TTC549 (cell line): ENCODE data around the gene MYO16.

Experiments used
- FAIRE-seq: peaks from 2 replicates; lab custom pipeline; 2012; peaks lifted over from hg19 to GRCh38; lab: Jason Lieb, UNC

Gene MYO16

GRCh38 chr13:108797354-108797753 is 167.9 kb downstream of the MYO16 start:
- FAIRE-seq, result no peak

DNA sequence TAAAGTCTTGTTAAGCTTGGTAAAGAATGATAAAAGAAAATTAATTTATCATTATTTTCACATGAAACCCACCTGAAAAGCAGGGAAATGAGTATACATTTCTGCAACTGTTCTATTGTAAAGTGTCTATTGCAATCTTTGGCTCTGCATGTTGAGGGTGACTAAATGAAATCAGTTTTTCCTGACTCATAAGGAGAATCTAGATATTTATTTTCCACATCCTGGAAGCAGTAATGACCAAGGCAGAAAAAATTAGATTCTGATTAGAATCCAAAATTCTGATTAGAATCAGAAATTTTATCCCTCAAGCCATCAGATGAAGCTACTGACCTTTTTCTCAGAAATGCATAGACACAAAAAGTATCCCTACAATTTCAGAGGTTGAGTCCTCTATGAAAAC is 178.4 kb downstream of the MYO16 start:
- no peak for FAIRE-seq

GRCh38 chr13:108812165-108812564 is 182.8 kb downstream of the MYO16 start:
- FAIRE-seq, result no peak

- no peak for FAIRE-seq
These were observed 183.2 kb downstream of the MYO16 start for GRCh38 chr13:108812661-108813060.

DNA sequence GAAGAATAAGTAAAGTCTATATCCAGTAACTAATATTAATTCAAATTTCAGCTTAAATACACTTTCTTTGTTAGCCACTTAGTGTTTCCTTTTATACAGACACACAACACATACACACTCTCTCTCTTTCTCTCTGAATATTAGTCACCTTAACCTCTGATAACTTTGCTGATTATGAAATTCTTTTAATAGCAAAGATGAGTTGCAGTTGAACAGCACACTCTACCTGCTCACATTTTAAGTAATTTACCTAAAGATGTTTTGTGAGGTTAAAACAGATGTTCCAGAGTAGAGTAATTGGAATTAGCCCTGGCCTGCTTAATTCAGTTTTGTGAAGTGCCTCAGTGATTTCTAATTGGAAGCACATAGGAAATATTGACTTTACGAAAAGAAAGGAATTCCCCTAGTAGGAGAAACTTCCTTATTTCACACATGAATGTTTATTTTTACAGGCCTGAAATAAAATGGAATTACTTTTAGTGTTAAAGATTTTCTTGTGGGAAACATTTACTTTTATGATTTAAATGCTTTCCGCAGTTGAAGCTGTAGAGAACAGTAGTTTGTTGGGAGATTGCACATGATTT is 184.3 kb downstream of the MYO16 start:
- no peak for FAIRE-seq

- no peak for FAIRE-seq
These were observed 187.0 kb downstream of the MYO16 start for GRCh38 chr13:108816375-108816774.

DNA sequence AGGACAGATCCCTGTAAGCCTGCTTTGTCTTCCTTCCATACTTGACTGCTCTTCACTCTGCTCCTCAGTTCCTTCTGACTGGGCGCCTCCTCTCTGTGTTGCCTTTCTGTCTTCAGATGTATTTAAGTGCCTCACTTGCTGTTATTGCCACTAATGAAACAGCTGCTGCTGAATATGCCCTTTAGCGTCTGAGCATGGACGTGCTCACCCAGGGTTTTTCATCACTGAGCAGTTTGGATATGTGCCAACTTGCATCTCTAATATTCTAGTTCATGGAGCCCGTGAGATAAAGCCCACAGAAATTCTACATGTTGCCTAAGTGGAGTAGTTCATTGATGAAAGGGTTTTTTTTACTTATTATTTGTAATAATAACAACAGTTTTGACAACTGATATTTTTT is 198.2 kb downstream of the MYO16 start:
- no peak for FAIRE-seq

GRCh38 chr13:108828086-108828815 is 198.8 kb downstream of the MYO16 start:
- no peak for FAIRE-seq

GRCh38 chr13:108830916-108831315 is 201.5 kb downstream of the MYO16 start:
- FAIRE-seq, result no peak

GRCh38 chr13:108833531-108833930 is 204.1 kb downstream of the MYO16 start:
- no peak for FAIRE-seq

- no peak for FAIRE-seq
These were observed 204.8 kb downstream of the MYO16 start for GRCh38 chr13:108834193-108834592.

DNA sequence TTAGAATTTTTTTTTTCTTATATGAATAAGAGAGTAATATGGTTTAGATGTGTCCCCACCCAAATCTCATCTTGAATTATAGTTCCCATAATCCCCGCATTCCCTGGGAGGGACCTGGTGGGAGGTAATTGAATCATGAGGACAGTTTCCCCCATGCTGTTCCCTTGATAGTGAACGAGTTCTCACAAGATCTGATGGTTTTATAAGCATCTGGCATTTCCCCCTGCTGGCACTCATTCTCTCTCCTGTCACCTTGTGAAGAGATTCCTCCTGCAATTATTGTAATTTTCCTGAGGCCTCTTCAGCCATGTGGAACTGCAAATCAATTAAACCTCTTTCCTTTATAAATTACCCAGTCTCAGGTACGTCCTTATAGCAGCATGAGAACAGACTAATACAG is 205.7 kb downstream of the MYO16 start:
- FAIRE-seq, result no peak

GRCh38 chr13:108850691-108851090 is 221.3 kb downstream of the MYO16 start:
- no peak for FAIRE-seq

DNA sequence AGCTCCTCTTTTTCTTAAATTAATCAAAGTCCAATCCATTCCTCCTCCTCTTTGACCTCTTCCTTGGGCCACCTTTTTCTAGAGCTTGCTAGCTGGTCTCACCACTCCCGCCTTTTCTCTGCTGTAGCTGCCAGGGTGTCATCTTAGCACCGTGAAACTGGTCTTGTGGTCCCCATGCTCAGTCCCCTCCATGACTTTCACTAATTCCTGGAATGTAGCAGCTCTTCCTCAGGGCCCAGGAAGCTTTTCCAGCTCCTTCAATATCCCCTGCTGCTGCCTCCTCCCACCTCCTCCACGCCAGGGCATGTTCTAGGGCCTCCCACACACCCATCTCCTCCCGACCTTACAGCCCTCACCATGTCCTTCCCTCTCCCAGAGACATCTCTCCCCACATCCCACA is 222.2 kb downstream of the MYO16 start:
- no peak for FAIRE-seq

DNA sequence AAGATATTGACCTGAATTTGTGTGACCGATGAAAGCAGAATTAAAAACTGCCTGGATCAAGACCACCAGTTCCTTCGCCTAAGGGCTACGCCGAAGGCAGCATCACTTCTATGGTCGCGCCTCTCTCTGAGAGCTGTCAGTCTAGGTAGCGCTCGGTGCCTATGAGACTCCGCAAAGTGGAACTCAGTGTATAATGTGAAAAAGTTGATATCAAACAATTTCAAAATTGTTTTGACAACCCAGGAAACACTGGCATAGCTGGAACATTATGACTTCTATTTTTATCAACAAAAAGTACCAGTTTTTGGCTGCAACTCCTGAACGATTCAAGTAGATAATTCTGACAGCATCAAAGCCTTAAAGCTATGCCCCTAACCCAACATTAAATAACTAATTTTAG is 223.6 kb downstream of the MYO16 start:
- no peak for FAIRE-seq

DNA sequence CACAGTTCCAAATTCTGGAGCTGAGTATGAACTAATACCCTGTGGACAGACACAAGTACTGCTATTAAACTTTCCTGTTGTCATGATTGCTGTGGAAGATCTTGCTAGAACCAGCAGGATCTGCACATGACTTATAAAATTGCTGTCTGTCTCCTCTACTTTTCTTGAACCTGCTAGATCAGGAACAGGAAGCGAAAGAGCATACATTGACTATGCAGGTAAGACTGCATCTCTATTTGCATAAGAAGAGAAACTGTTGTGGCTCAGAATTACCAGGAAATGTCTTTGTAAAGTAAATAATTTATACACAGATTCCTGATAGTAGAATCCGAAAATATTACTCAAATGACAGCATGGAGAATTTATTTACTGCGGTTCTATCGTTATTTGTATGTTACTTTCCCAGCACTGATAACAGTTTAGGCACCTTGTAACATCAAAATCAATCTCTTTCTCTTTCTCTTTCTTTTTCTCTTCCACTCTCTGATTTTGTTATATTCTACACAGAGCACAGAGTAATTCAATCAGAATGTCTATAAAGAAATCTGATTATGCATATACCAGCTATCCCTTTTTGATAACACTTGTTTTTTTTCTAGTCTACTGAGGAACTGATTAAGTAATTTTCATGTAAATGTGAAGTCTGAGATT is 226.5 kb downstream of the MYO16 start:
- FAIRE-seq, result no peak

GRCh38 chr13:108858676-108859075 is 229.3 kb downstream of the MYO16 start:
- no peak for FAIRE-seq

DNA sequence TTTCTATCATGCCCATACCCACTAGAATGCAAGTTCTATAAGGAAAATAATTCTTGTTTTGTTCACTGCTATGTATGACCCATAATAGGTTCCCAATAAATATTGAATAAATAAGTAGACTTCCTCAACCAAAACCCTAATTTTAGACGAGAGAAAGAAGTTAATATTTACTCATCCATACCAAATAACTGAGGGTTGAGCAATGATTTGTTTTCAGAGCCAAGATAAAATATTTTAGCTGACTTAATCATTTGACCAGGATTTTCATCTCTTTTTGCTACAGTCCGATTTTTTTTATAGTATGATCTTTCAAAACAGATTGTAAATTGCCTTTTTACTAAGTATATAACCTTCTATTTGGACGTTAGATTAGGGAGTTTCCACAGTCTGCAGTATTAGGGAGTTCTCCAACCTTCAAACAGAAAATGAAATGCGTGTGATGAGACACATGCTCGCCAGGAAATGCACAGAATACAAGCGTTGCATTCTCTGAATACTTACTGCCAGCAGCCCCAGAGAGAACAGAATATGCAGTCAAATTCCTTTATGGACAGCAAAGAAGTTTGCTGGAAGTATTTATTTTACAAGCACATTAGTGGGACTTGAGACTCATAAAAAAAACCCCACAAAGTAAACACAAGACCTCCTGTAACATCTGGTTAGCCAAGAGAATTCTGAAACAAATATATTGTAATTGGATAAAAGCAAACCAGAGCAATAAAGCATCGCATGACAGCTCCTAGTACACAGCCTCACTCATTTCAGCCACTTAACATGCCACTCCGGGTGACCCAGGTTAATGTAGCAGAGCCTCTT is 230.0 kb downstream of the MYO16 start:
- FAIRE-seq, result no peak

GRCh38 chr13:108860418-108860817 is 231.0 kb downstream of the MYO16 start:
- no peak for FAIRE-seq

DNA sequence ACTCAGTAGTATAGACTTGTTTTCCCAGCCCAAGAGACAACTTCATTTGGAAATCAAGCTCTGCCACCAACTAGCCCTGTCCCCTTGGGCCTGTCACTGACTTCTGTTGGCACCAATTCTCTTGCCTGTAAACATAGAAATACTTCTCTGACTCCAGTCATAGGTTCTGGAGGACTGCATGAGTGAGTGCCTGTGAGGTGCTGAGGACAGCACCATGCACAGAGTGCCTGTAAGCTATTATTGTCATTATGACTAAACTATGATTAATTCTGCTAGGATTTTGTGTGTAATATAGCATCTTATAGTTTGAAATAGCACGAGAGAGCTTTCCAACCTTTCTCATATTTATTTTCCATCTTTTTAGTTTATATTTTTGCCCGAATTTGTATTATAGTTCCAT is 247.9 kb downstream of the MYO16 start:
- no peak for FAIRE-seq

DNA sequence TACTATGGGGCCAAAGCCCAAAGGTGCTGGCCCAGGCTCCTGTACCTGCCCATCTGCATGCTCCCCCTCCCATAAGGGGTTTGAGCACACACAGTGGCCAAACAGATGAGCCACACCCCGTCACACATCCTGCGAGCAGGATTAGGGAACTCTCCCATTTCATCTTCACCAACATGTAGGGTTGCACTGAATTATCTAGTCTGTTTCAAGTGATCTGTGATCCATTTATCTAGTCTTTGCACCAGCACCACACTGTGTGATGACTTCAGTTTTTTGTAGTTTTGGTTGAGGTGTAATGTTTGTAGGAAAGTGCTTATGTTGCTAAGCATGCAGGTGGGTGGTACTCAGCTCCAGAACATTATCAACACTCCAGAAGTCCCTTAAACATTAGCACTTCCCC is 249.3 kb downstream of the MYO16 start:
- FAIRE-seq, result no peak

- FAIRE-seq, result no peak
These were observed 260.0 kb downstream of the MYO16 start for GRCh38 chr13:108889324-108889984.
